HG03066 (cell line): Measurements from ENCODE around the gene KSR1.

Experiments used
- ATAC-seq: cut with Tn5 transposase; IDR thresholded peaks from one replicate; pipeline ENCODE4 v1.9.1; 2021; ENCODE audit warnings: low read depth; ENCODE audit not compliant: unreplicated experiment

KSR1 gene

GRCh38 chr17:27511168-27511883, 55.1 kb downstream of the KSR1 start:
- no peak for ATAC-seq

DNA sequence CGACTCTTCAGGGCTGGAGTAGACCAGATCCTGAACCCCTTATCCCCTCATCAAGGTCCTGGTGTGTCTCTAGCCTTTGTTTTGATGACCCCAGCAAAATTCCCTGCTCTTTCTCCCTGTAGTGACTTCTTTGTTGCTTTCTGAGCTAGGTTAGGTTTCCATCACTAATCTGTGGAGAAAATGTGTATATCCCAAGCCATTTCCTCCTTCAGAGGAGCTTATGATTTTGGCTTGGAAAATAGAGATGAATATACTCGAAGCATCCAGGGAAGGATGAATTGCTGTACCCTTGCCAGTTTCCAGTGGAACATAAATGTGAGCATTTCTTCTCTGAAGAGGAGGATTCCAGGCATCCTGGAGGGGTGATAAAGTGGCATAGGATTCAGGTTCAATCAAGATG, 55.8 kb downstream of the KSR1 start:
- ATAC-seq, result no peak

DNA sequence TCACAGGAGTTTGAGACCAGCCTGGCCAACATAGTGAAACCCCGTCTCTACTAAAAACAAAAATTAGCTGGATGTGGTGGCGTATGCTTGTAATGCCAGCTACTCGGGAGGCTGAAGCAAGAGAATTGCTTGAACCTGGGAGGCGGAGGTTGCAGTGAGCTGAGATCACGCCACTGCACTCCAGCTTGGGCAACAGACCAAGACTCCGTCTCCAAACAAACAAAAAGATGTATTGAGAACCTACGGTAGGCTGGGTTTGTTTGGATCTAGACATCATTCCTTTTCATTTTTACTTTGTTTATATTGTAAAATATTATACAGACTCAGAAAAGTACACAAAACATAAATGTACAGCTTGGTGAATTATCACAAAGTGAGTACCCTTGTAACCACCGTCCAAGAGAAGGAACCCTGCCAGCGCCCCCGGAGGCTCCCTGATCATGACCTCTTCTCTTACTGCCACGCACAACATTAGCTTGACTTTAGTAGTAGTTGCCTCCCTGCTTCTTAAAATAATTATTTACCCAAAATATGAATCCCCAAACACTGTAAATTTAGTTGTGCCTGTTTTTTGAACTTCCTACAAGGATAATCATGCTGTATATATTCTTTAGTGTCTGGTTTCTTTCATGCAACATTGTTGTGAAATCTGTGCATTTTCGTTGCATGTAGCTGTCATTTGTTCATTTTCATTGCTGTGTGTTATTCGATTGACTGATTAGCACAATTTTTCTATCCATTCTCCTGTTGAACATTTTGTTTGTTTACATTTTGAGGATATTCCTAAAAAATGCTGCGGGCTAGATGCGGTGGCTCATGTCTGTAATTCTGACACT, 56.5 kb downstream of the KSR1 start:
- no peak for ATAC-seq

- ATAC-seq, result no peak
Observed at GRCh38 chr17:27513849-27514248, 57.6 kb downstream of the KSR1 start.

GRCh38 chr17:27514595-27515413, 58.6 kb downstream of the KSR1 start:
- ATAC-seq, result no peak

DNA sequence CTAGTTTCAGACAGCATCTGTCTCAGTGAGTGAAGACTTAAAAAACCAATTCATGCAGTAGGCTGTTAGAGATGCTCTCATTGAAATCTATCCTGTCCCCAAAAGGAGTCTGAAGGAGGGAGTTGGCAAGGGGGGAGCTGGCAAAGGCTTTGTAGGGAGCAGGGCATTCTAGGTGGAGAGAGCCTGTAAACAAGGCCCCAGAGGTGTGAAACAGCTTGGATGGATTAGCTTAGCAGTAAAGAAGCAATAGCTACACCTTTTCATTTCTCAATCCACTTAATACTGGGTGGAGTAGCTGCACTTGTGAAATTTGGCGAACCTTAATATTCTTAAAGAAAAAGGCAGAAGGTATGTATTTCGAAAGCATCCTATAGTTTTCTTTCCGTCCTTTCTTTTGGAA, 61.8 kb downstream of the KSR1 start:
- no peak for ATAC-seq

DNA sequence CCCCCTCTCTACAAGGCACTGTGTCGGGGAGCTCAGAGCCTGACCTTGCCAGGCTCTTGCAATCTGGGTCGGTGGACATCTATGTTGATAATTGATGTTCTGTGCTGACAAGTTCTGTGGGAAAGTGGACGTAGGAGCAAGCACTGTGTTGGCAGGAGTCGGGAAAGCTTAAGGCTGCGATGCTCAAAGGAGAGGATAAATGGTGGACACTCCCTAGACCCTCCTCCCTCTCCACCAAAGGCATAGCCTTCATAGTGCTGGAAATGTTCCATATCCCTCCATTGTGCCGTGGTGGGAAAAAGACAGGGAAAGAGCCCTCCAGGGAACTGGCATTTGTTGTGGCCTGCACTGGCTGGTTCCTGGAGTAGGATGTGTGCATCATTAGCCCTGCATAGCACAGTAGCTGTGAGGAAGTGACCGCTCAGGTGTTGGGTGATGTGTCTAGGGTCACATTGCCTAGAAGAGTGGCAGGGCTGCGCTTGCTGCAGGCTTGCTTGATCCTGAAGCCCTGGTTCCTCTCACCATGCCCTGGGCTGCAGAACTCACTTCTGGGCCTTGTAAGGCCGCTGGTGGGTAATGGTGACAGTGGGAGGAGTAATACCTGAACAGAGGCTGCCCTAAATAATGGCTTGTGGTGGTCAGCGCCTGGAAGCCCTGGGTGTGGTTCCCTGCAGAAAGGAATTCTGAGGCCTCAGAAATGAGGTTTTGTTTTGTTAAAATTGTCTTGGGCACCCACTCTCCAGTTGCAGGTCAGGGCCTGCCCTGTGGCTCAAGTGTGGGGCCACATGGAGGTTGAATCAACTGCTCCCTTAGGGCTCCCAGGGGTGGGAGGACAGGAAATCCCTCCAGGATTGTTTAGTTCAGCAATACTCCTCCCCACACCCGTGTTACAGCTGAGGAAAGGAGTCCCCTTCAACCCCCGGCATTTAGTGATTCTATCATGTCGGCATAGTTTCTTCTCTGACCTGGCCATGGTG, 62.6 kb downstream of the KSR1 start:
- ATAC-seq, result no peak

GRCh38 chr17:27519550-27519949, 63.3 kb downstream of the KSR1 start:
- ATAC-seq, result no peak

GRCh38 chr17:27520491-27521185, 64.4 kb downstream of the KSR1 start:
- no peak for ATAC-seq

GRCh38 chr17:27521281-27522027, 65.2 kb downstream of the KSR1 start:
- ATAC-seq, result no peak

DNA sequence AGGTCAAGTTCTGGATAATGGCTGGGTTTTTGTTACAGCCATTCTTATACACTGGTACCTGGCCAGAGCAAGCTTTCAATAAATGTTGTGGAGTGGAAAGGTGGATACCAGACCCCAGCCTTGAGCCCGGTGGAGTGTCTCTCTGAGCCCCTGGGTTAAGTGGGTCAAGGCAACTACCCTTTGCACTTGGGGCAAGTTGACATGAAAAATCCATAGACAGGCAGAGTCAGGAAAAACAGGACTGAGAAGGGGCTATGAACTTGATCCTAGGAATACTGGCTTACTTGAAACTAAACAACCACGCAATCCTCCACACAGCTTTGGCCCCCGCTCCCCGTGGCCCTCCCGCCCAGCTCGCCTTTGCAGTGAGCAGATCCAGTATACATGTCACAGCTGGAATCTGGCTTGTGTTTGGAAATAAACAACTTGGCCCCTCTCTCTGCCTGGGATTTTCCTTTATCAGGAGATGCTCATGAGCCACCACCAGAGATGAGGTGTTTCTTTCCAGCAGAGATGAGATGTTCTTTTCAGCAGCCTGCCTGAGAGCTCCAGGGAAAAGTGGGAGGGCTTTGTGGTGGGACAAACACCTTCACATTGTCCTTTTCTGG, 65.9 kb downstream of the KSR1 start:
- ATAC-seq, result no peak

DNA sequence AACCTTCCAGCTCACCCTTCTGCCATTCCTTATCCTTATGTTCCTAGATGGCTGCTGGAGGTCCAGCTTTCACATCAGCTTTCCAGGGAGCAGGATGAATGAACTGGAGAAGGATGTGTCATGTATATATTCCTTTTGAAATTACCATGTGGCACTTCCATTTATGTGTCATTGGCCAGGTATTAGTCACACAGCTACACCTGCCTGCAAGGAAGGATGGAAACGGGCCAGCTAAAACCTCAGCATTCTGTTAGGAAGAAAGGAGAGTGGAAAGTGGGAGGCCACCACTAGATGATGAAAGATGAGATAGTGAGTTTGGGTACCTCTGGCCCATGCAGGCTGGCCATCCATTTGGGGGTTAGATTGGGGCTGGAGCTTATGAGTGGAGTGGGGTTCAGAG, 67.5 kb downstream of the KSR1 start:
- ATAC-seq, result no peak

- no peak for ATAC-seq
Observed at GRCh38 chr17:27524594-27524993, 68.3 kb downstream of the KSR1 start.

DNA sequence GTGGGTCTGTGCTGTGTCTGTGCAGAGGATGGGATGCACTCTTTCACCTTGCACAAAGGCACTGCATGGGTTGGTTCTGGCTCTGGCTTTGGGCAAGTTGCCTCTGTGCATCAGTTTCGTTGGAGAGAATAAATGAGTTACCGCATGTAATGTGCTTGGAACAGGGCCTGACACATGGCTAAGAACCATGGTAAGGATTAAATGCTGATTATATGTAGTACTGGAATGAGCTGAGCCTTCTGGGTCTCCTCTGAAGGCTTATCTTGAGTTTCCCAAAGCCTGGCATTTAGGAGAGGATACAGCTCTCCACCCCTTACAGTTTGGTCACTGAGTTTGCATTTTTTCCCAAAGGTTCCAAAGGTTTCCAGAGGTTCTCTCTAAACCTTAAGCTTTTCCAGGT, 69.1 kb downstream of the KSR1 start:
- no peak for ATAC-seq

GRCh38 chr17:27525836-27526603, 69.8 kb downstream of the KSR1 start:
- ATAC-seq, result no peak

DNA sequence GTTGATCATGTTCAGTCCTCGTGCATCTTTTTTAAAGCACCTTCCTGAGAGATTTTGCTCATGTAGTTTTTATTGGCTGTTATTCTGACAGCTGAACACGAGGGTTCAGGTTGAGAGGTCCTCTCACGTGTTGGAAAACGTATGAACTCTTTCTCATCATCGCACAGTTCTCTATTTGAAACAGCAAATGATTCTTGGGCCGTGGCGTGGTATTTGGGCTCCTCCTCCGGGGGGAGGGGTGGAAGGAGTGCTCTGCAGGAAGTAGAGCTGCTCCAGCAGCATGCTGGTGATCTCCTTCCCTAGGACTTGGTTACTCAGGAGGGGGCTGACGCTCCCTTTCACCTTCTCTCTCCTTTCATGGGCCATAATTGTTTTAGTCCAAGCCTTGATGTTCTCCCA, 70.4 kb downstream of the KSR1 start:
- peak; percentile 65 for ATAC-seq

- no peak for ATAC-seq
Observed at GRCh38 chr17:27529230-27529796, 73.1 kb downstream of the KSR1 start.
